UCSD-AML1 (cell line): ENCODE data around the gene ITPKA.

Experiments
- DNase-seq: peaks from one replicate; lab custom pipeline; 2025; ENCODE audit not compliant: unreplicated experiment; lab: John Stamatoyannopoulos, UW

Gene ITPKA

DNA sequence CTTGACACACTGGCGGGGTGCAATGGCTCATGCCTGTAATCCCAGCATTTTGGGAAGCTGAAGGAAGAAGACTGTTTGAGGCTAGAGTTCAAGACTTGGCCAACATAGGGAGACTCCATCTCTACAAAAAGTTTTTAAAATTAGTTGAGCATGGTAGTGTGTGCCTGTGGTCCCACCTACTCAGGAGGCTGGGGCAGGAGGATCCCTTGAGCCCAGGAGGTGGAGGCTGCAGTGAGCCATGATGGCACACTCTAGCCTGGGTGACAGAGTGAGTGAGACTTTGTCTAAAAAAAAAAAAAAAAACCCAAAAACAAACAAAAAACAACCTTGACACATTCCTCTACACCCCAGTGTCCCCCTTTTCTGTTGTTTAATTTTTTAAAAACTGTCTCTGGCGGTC, 4.0 kb upstream of the ITPKA start:
- DNase-seq: no peak

DNA sequence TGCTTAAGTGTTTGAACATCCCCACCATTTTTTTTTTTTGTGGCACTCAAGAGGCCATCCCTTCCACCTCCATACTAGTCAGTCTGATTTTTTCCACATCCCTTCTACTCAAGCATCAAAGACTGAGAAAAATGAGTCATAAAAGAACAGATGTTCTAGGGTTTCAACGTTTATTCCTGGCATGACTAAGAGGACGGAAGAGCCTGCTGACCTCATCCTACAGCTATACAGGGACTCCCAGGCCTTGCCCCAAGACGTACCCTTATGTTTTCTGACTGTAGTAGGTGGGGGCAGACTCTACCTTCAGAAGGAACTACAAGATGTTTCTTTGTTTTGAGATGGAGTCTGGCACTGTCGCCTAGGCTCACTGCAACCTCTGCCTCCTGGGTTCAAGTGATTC, 3.3 kb upstream of the ITPKA start:
- no peak for DNase-seq

GRCh38 chr15:41491889-41492288, 1.8 kb upstream of the ITPKA start:
- no peak for DNase-seq

DNA sequence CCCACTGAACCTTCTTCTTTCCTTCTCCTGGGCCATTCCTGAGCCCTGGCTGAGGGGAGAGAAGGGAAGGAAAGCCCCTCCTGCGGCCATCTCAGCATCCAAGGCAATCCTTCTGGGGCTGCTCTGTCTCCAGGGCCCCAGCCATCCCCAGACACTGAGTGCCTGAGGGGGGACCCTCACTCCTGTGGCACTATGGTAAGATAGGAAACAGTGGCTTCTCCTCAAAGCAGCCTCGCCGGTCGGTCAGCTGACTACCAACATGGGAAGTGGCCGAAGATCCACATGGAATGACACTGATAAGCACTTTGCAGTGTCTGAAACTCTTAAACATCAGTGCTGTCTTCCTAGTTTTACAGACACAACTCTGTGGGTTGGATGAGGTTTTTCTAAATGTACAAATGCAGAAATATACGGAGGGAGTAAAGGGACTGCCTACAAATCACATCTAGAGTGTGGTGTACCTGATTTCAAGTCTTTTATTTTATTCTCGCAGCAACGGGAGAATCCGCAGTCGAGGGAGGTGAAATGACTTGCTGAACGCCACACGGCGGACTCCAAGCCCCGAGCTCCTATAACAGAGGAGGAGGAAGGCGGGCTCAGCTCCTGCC, 973 bp upstream of the ITPKA start:
- no peak for DNase-seq

DNA sequence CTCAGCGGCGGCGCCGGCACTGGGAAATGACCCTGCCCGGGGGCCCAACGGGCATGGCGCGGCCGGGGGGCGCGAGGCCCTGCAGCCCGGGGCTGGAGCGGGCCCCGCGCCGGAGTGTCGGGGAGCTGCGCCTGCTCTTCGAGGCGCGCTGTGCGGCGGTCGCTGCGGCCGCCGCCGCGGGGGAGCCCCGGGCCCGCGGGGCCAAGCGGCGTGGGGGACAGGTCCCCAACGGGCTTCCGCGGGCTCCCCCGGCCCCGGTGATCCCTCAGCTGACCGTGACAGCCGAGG, 172 bp downstream of the ITPKA start:
- no peak for DNase-seq

- DNase-seq: no peak
Observed at GRCh38 chr15:41494190-41494921, 682 bp downstream of the ITPKA start.

DNA sequence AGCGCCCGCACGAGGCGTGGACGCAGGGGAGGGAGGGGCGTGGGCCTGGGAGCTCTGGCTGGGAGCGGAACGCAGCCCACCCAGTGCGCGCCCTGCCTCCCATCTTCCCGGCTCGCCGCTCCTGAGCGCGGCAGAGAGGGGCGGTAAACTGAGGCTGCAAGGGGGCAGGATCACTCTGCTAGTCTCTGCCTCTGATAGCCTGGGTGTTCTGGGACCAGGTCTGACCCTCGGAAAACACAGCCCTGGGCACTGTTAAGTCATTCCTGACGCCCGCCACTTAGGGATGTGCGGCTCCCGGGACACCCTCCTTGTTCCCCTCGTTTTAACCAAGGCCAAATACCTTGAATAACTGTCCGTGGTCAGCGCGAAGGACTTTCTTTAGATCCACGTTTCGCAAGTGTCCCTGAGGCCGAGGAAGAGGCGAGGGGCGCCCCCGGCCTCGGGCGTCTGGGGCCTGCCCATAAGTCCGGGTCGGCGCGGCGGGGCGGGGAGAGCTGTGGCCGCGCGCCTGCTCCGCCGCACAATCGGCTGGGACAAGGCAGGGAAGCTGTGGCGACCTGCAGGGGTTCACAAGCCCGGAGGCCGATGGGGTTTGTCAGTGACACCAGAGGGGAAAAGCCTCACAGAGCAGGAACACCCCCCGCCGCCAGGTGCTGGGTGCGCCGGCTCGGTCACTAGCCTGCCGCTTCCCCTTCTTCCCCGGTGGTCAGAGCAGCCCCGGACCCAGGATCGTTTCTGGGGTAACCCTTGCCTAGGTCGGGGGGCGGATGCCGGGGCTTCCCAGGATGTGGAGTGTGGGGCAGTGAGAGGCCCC, 1.5 kb downstream of the ITPKA start:
- no peak for DNase-seq

- no peak for DNase-seq
Observed at GRCh38 chr15:41495736-41496599, 2.3 kb downstream of the ITPKA start.

DNA sequence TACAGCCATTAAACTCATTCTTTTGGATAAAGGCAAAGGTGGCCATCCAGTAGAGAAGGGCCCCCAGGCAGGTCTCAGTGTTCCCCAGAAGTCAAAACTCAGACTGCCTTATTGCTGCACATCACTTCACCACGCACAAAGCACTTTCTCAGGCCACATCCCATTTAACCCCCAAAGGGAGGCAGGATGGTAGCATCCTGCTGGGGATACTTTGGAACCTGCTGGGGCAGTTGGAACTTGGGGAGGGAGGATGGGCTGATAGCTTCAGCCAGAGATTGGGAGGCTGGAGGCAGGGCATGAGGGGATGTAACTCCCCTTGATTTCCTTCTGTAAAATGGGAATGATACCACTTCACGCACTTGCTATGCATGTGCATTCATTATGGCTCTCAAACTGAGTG, 5.0 kb downstream of the ITPKA start:
- no peak for DNase-seq

- DNase-seq: no peak
Observed at GRCh38 chr15:41499109-41499851, 5.6 kb downstream of the ITPKA start.

DNA sequence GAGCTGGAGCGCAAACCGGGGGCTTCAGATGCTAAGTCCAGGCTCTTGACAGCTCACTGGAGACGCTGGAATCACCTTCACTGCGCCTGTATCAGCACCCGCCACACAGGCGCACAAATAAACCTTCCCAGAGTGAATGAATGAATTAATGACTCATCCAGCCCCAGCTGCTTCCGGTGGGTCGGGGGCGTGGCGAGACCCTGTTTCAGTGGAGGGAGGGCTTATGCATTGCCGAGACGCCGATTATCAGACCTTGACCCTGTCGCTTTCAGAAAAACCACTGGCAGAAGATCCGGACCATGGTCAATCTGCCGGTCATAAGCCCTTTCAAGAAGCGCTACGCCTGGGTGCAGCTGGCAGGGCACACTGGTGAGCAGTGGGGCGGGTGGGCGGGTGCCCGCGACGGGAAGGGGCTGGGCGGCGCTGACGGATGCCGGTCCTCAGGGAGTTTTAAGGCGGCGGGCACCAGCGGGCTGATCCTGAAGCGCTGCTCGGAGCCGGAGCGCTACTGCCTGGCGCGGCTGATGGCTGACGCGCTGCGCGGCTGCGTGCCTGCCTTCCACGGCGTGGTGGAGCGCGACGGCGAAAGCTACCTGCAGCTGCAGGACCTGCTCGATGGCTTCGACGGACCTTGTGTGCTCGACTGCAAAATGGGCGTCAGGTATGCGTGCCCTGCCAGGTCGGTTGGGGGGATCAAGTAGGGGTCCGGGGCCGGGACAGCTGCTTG, 7.7 kb downstream of the ITPKA start:
- DNase-seq: no peak

DNA sequence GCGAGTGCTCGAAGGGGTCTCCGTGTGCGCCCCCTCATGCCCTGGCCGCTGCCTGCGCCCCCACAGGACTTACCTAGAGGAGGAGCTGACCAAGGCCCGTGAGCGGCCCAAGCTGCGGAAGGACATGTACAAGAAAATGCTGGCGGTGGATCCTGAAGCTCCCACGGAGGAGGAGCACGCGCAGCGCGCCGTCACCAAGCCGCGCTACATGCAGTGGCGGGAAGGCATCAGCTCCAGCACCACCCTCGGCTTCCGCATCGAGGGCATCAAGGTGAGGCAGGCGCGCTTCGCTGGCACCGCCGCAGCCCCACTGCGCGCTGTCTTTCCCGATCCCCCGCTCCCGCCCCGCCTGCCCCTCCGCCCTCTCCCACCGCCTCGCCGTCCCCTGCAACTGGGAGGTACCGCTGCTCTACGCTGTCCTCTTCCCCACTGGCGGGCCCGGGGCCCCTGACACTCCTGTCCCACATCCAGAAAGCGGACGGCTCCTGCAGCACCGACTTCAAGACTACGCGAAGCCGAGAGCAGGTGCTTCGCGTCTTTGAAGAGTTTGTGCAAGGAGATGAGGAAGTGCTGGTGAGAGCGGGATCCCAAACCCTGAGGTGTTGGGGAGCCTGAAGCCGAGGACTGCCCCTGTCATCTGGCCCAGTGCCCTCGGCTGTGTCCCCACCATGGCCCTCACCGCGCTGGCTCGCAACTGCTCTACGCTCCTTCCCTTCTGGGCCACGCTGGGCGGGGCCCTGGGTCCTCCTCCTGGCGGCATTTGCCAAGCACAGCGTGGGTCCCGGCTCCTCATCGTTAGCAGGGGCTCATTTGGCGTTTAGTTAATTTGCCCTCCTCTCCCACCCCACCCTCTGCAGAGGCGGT, 8.5 kb downstream of the ITPKA start:
- no peak for DNase-seq

DNA sequence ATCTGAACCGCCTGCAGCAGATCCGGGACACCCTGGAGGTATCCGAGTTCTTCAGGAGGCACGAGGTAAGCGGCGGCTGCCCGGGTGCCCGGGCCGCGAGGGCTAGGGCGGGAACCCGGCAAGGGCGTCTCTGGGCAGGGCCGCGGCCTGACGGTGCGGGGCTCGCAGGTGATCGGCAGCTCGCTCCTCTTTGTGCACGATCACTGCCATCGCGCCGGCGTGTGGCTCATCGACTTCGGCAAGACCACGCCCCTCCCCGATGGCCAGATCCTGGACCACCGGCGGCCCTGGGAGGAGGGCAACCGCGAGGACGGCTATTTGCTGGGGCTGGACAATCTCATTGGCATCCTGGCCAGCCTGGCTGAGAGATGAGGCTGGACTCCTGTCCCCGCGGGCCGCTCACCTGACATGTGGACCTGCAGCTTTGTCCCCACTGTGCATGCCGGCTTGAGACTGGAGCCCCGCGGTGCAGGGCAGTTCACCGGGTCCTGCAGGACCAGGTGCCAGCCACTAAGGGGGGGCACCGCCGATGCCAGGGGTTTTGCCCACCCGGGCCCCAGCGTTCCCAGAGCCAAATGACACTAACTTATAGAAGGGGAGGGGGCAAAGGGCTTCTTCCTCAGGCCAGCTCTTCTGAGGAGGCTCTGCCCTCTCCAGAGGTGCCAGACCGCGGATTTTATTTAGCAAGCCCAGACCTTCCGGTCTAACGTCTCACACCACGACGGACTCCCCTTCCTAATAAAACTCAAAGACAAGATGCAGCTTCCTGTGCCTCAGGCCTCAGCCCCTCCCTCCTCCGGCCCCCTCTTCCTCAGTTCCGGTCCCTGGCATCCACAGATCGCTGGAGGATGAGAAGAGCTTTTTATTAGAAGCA, 9.4 kb downstream of the ITPKA start:
- peak; percentile 73 for DNase-seq

- DNase-seq: no peak
Observed at GRCh38 chr15:41503669-41504010, 10.0 kb downstream of the ITPKA start.

DNA sequence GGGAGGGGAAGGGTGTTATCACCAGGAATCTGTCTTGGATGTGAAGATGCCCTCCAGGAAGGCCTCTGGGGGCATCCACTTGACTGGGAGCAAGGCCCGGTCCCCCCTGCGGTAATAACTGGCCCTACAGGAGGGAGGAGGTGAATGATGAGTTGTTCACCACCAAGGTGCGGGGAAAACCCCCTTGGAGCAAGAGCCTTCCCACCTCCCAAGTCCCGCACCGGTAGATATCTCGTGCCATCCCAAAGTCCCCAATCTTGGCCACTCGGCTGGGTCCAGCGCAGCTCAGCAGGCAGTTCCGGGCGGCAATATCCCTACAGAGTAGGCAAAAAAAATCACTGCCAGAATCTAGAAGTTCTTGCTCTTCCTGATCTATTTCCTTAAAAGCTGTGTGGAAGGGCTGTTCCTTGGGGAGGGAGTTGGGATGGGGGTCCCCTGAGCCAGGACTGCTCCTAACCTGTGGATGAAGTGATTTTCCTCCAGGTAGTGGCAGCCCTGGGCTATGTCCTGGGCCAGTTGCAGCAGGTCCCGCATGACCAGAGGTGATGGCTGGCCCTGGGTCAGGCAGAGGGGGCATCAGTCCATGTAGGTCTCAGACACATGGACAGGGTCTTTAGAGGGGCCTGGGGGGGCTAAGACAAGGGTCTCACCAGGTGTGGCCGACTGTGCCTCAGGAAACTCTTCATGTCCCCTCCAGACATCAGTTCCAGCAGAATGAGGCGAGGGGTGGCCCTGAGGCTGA, 11.2 kb downstream of the ITPKA start:
- DNase-seq: no peak

- no peak for DNase-seq
Observed at GRCh38 chr15:41505776-41506175, 12.1 kb downstream of the ITPKA start.

- DNase-seq: no peak
Observed at GRCh38 chr15:41506796-41507341, 13.2 kb downstream of the ITPKA start.
